Psoas muscle (tissue), 8 donors: Measurements from ENCODE around the gene CCDC54. TPM values are rescaled to one million over a fixed set of nuclear protein-coding genes. Genes with fewer than 3 reads are reported as not detected.

Experiments
- ATAC-seq, 4 donors: fragments of 200-7000 bp; cut with Tn5 transposase; one replicate each; pipeline ENCODE4 v1.9.1; 2020; ENCODE audit warnings: moderate library complexity in 3 of 4, mild to moderate bottlenecking in 2 of 4
- DNase-seq, 2 donors: peaks; one replicate each; pipeline ENCODE4 v3.0.0-alpha.2; 2020
- H3K27ac ChIP-seq: fragments of 200-600 bp; one replicate; pipeline ENCODE4 v1.8.0; 2022
- H3K27me3 ChIP-seq, 3 donors: fragments of 200-600 bp in 1 of 3; one replicate each; pipeline versions ENCODE4 v1.6.1 to v1.8.0; 2013 to 2022; ENCODE audit warnings: low read length in 2 of 3, mild to moderate bottlenecking in 2 of 3, moderate library complexity in 1 of 3; ENCODE audit not compliant: insufficient read depth in 3 of 3
- H3K36me3 ChIP-seq, 2 donors: fragments of 200-600 bp in 1 of 2; one replicate each; pipeline versions ENCODE4 v1.6.1 to v1.8.0; 2013 to 2022; ENCODE audit warnings: low read depth in 1 of 2, mild to moderate bottlenecking in 1 of 2, moderate library complexity in 1 of 2; ENCODE audit not compliant: insufficient read depth in 1 of 2
- H3K4me1 ChIP-seq: fragments of 200-600 bp; one replicate; pipeline ENCODE4 v1.8.0; 2022
- H3K4me3 ChIP-seq: fragments of 200-600 bp; one replicate; pipeline ENCODE4 v1.8.0; 2022; ENCODE audit warnings: mild to moderate bottlenecking
- H3K9me3 ChIP-seq: fragments of 200-600 bp; one replicate; pipeline ENCODE4 v1.8.0; 2022
- CTCF ChIP-seq: fragments of 200-600 bp; IDR thresholded peaks from one replicate; pipeline ENCODE4 v1.8.0; 2022; ENCODE audit warnings: antibody characterized with exemption
- WGBS, 3 donors: extraction: QIAGEN DNeasy Blood & Tissue Kit; methylation state at CpG; one replicate each; pipeline versions ENCODE4 v1.1.6 to v1.1.7; 2013; 5-methylcytosine and 5-hydroxymethylcytosine counted together
- intact Hi-C, 2 donors: fragments of 100-400 bp; cut with DNase I; formaldehyde crosslinking; loops; one replicate each; pipeline versions ENCODE4 v1.11.0 to v1.14.2; 2022
- polyA plus RNA-seq, 3 donors: library from polyadenylated mRNA; stranded (reverse); fragments of 200-250 nt; gene quantifications; one replicate each; pipeline ENCODE4 v1.2.3, GENCODE V29; 2013
- total RNA-seq, 4 donors: library from RNA; stranded (reverse); fragmentation: NEBNext Ultra II Directional in 2 of 4; extraction: Animal tissue kit (Norgen Biotek cat#: 25700) in 2 of 4; gene quantifications; one replicate each; pipeline versions ENCODE4 v1.2.1 to v1.2.4, GENCODE V29; 2021 to 2023
- donor health status: healthy with polysubstance abuse.
- donor health status: DM: no; HTN: no; CAD: no; lungs with moderate emphysema.
- donor health status: Bipolar disorder and iron deficiency.
- donor health status: healthy.
- donor health status: DM: yes; HTN: yes; CAD: no.
- donor health status: DM: no; HTN: no; CAD: no.
- donor health status: DM: no; HTN: no; CAD: no.
- donor health status: DM: yes; HTN: yes; CAD: no.

CCDC54 gene
- total and polyA plus RNA-seq, 7 donors: not detected

DNA sequence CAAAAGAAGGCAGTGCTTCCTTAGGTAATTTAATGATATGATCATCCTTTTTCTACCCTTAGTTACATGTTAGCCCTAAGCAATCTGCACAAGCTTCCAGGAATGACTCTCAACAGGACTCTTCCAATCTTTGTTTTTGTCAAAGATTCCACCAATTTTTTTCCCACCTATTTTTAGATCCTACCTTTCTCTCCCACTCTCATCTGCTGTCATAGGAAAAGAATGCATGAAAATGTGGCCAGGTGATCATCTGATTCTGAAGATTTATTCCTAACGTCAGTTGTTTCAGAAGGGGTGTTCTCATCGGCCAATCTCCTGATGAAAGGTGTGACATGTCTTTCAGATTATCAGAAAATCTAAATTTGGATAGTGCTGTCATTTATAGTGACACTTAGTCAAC lies 7.2 kb downstream of the CCDC54 start:
- no peaks in the 10 kb centered on the region for H3K4me1 ChIP-seq
- no peak for TF ChIP-seq CTCF
- no peaks in the 10 kb centered on the region for H3K9me3 ChIP-seq
- no peak for DNase-seq
- no peak for ATAC-seq
- H3K27ac ChIP-seq: no peak overlapping the region
- H3K4me3 ChIP-seq: no peak overlapping the region
- no peaks in the 10 kb centered on the region for H3K36me3 ChIP-seq
- H3K27me3 ChIP-seq: no peaks in the 10 kb centered on the region
- intact Hi-C loops: no loop called here
- WGBS, 3 donors: 78 to 82% (median 82%) methylated on average over 2 of the region's 2 CpGs

- DNase-seq: no peak
- H3K27me3 ChIP-seq: no peaks in the 10 kb centered on the region
Observed at GRCh38 chr3:107384907-107385306, 7.7 kb downstream of the CCDC54 start.

GRCh38 chr3:107387555-107387954 lies 10.3 kb downstream of the CCDC54 start:
- H3K27me3 ChIP-seq: no peaks in the 10 kb centered on the region
- no peaks in the 10 kb centered on the region for H3K36me3 ChIP-seq
- no peak overlapping the region for H3K27ac ChIP-seq
- ATAC-seq: no peak
- H3K9me3 ChIP-seq: no peaks in the 10 kb centered on the region
- no peak overlapping the region for H3K4me3 ChIP-seq
- intact Hi-C loops: no loop called here
- TF ChIP-seq CTCF: no peak
- no peak for DNase-seq
- 92 to 96% (median 95%) methylated on average over 3 of the region's 3 CpGs for WGBS, 3 donors
- H3K4me1 ChIP-seq: no peaks in the 10 kb centered on the region

More at GRCh38 chr3:107384907-107385306, 7.7 kb downstream of the CCDC54 start:
- intact Hi-C loops: no loop called here
- H3K36me3 ChIP-seq: no peaks in the 10 kb centered on the region
- H3K4me1 ChIP-seq: no peaks in the 10 kb centered on the region
- WGBS, 3 donors: 48 to 58% (median 52%) methylated on average over 2 of the region's 2 CpGs
- no peaks in the 10 kb centered on the region for H3K9me3 ChIP-seq
- H3K27ac ChIP-seq: no peak overlapping the region
- H3K4me3 ChIP-seq: no peak overlapping the region
- no peak for TF ChIP-seq CTCF
- ATAC-seq: no peak

DNA sequence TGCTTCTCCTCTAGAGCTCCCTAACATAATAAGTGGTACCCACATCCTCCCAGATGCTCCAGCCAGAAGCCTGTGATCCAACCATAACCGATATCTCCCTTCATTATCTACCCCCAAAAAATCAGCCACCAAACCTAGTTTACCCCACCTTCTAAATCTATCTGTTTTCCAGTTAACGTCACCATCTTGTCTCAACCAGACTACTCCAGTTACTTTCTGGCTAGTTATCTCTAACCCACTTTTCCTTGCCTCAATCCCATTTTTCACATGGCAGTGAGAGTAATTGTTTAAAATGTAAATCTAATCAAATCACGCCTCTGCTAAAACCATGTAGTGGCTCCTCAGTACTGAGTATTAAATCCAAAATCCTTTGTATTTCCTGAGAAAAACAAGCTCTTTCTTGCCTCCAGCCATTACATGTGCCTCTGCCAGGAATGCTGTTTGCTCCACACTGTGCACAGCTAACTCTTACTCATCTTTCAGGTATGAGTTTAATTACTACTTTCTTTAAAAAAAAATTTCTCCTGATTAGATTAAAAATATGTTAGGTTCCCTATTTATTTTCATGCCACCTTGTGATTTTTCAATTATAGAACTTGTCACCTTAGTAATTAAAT lies 15.4 kb downstream of the CCDC54 start:
- no peak for DNase-seq
- Histone ChIP-seq H3K4me3 (no peak overlapping the region), H3K36me3 (no peaks in the 10 kb centered on the region), H3K27ac (no peak overlapping the region), H3K9me3 (no peaks in the 10 kb centered on the region), H3K27me3 (no peaks in the 10 kb centered on the region), H3K4me1 (no peaks in the 10 kb centered on the region)
- WGBS, 3 donors: 91 to 93% (median 92%) methylated on average over 3 of the region's 3 CpGs
- intact Hi-C loops: no loop called here
- TF ChIP-seq CTCF: no peak
- no peak for ATAC-seq

- no peak for TF ChIP-seq CTCF
- H3K4me3 ChIP-seq: no peak overlapping the region
- H3K36me3 ChIP-seq: no peaks in the 10 kb centered on the region
- H3K9me3 ChIP-seq: no peaks in the 10 kb centered on the region
- no peak overlapping the region for H3K27ac ChIP-seq
- no peaks in the 10 kb centered on the region for H3K4me1 ChIP-seq
- DNase-seq (no peak), ATAC-seq (no peak)
- intact Hi-C loops: no loop called here
- no peaks in the 10 kb centered on the region for H3K27me3 ChIP-seq
- 93 to 96% (median 93%) methylated on average over 1 of the region's 1 CpG for WGBS, 3 donors
Observed at GRCh38 chr3:107394502-107394901, 17.3 kb downstream of the CCDC54 start.
